GM12892 (cell line): ENCODE results near the gene ANKMY1.
A peak's percentile ranks its signal among the peaks of the same experiment; 100 is the strongest.

Experiments
- DNase-seq: peaks from one replicate; pipeline ENCODE4 v3.0.0; 2011; ENCODE audit not compliant: insufficient read length
- FAIRE-seq: peaks from 2 replicates; lab custom pipeline; 2011; peaks lifted over from hg19 to GRCh38; lab: Jason Lieb, UNC
- POLR2A ChIP-seq: IDR thresholded peaks from 2 replicates; pipeline ENCODE4 v1.6.1; 2011; ENCODE audit warnings: low read depth, low read length, control low read depth
- POLR2AphosphoS5 ChIP-seq: IDR thresholded peaks from 2 replicates; pipeline ENCODE4 v1.6.1; 2011; ENCODE audit warnings: low read depth, low read length, control low read depth
- TAF1 ChIP-seq: IDR thresholded peaks from 2 replicates; pipeline ENCODE4 v1.6.1; 2011; ENCODE audit warnings: low read depth, mild to moderate bottlenecking, control low read depth, low read length, borderline replicate concordance

Gene ANKMY1

GRCh38 chr2:240591784-240592183, 34.0 kb upstream of the ANKMY1 start:
- DNase-seq = no peak
- no peak for FAIRE-seq
- TF ChIP-seq POLR2A (no peak), TAF1 (no peak), POLR2AphosphoS5 (no peak)

- DNase-seq = no peak
- TF ChIP-seq POLR2AphosphoS5 (no peak), TAF1 (no peak), POLR2A (no peak)
- no peak for FAIRE-seq
These were observed 33.4 kb upstream of the ANKMY1 start for GRCh38 chr2:240591226-240591625.

GRCh38 chr2:240590681-240591111, 32.9 kb upstream of the ANKMY1 start:
- no peak for FAIRE-seq
- no peak for TF ChIP-seq POLR2A
- TF ChIP-seq POLR2AphosphoS5 = no peak
- TF ChIP-seq TAF1 = no peak

GRCh38 chr2:240589850-240590525, 32.2 kb upstream of the ANKMY1 start:
- no peak for DNase-seq
- no peak for FAIRE-seq
- TF ChIP-seq POLR2A = no peak
- TF ChIP-seq TAF1 = no peak
- no peak for TF ChIP-seq POLR2AphosphoS5

More at GRCh38 chr2:240590681-240591111, 32.9 kb upstream of the ANKMY1 start:
- DNase-seq = no peak

GRCh38 chr2:240589375-240589774, 31.6 kb upstream of the ANKMY1 start:
- TF ChIP-seq POLR2AphosphoS5 = no peak
- TF ChIP-seq TAF1 = no peak
- no peak for TF ChIP-seq POLR2A
- FAIRE-seq (no peak), DNase-seq (no peak)

- FAIRE-seq (no peak), DNase-seq (no peak)
- TF ChIP-seq TAF1 (no peak), POLR2A (no peak), POLR2AphosphoS5 (no peak)
These were observed 30.9 kb upstream of the ANKMY1 start for GRCh38 chr2:240588669-240589068.

- no peak for TF ChIP-seq POLR2AphosphoS5
- TF ChIP-seq POLR2A = no peak
- no peak for TF ChIP-seq TAF1
- DNase-seq = no peak
- FAIRE-seq = no peak
These were observed 30.3 kb upstream of the ANKMY1 start for GRCh38 chr2:240588006-240588655.

GRCh38 chr2:240586919-240587800, 29.4 kb upstream of the ANKMY1 start:
- FAIRE-seq (peak; percentile 46), DNase-seq (no peak)
- TF ChIP-seq TAF1 = no peak
- TF ChIP-seq POLR2A = no peak
- no peak for TF ChIP-seq POLR2AphosphoS5

- FAIRE-seq = peak; percentile 99
These were observed 28.6 kb upstream of the ANKMY1 start, which contains the start of gene CAPN10 for GRCh38 chr2:240586198-240586918. CAPN10 (plus strand) TSS chr2:240586734; CDS start chr2:240586912, 178 bp downstream.

GRCh38 chr2:240585681-240586197, 28.0 kb upstream of the ANKMY1 start:
- FAIRE-seq (no peak), DNase-seq (no peak)

More at GRCh38 chr2:240586198-240586918, 28.6 kb upstream of the ANKMY1 start, which contains the start of gene CAPN10:
- TF ChIP-seq POLR2AphosphoS5 (peak; percentile 89; the same call in 1 of the 2 replicates), POLR2A (peak; percentile 89), TAF1 (peak; percentile 78; the same call in 1 of the 2 replicates)
- DNase-seq = peak; percentile 95

GRCh38 chr2:240585101-240585500, 27.3 kb upstream of the ANKMY1 start:
- TF ChIP-seq POLR2A (peak; percentile 48; the same call in 1 of the 2 replicates), POLR2AphosphoS5 (peak; percentile 77), TAF1 (0 out of 2 replicates have a peak, but pooled peaks have one; percentile 11)
- FAIRE-seq (no peak), DNase-seq (no peak)

More at GRCh38 chr2:240585681-240586197, 28.0 kb upstream of the ANKMY1 start:
- TF ChIP-seq POLR2A = no peak
- TF ChIP-seq TAF1 = no peak
- no peak for TF ChIP-seq POLR2AphosphoS5
